Measurements from ENCODE around the gene TUBB2B.

DNA sequence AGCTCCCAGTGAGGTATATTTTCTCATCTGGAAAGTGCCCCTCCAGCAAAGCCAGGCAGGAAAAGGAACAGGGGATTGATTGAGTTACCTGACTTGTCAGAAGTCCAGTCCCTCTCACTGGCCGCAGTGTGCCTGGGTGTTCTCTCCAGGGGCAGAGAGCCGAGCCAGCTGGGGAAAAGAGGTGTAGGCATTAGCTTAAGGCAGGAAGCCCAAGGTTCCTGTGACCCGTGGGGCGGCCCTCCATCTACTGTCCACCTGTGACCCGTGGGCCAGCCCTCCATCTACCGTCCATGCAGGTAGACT is 34.0 kb upstream of the TUBB2B start:
- TF ChIP-seq, protein P1, sequence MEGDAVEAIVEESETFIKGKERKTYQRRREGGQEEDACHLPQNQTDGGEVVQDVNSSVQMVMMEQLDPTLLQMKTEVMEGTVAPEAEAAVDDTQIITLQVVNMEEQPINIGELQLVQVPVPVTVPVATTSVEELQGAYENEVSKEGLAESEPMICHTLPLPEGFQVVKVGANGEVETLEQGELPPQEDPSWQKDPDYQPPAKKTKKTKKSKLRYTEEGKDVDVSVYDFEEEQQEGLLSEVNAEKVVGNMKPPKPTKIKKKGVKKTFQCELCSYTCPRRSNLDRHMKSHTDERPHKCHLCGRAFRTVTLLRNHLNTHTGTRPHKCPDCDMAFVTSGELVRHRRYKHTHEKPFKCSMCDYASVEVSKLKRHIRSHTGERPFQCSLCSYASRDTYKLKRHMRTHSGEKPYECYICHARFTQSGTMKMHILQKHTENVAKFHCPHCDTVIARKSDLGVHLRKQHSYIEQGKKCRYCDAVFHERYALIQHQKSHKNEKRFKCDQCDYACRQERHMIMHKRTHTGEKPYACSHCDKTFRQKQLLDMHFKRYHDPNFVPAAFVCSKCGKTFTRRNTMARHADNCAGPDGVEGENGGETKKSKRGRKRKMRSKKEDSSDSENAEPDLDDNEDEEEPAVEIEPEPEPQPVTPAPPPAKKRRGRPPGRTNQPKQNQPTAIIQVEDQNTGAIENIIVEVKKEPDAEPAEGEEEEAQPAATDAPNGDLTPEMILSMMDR (IDR thresholded peaks at IDR 0.05), result no peak
- TF ChIP-seq POLR2A (IDR thresholded peaks at IDR 0.05), result no peak

All from uterus (tissue), 2 donors.